Prostate gland (tissue), 2 donors: ENCODE measurements around the gene SLC39A9.

Experiments
- POLR2A ChIP-seq: fragments of 450-650 bp; IDR thresholded peaks from one replicate; pipeline ENCODE4 v1.6.1; 2016; ENCODE audit warnings: antibody characterized with exemption, mild to moderate bottlenecking
- POLR2AphosphoS5 ChIP-seq: sonication (generic); formaldehyde crosslinking; IDR thresholded peaks from one replicate; pipeline ENCODE4 v1.6.1; 2017; ENCODE audit warnings: antibody characterized with exemption
- TF ChIP-seq, protein P1 (sequence below), 4 experiments: fragments of 200-600 bp in 2 of 4; fragments of 450-650 bp in 2 of 4; sonication (generic) in 2 of 4; IDR thresholded peaks; 1 replicate in 3 of 4; 2 replicates in 1 of 4; pipeline ENCODE4 v1.5.1; 2016 to 2019; ENCODE audit warnings: antibody characterized with exemption in 4 of 4, mild to moderate bottlenecking in 2 of 4, moderate library complexity in 2 of 4

DNA sequence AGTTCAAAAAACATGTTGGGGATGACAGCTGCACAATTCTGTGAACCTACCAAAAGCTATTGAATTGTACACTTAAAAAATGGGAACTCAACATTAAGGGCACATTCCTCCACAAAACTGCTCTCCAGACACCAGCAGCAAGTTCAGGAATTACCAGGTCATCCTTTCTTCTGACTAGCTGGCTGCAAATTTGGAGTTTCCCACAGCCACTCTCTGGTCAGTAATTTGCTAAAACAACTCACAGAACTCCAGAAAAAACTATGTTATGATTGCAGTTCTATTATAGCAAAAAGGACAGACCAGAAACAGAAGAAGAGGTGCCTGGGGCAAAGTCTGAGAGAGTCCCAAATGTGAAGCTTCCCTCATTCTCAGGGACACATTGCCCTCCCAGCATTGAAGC, 65.9 kb downstream of the SLC39A9 start:
- TF ChIP-seq, protein P1, sequence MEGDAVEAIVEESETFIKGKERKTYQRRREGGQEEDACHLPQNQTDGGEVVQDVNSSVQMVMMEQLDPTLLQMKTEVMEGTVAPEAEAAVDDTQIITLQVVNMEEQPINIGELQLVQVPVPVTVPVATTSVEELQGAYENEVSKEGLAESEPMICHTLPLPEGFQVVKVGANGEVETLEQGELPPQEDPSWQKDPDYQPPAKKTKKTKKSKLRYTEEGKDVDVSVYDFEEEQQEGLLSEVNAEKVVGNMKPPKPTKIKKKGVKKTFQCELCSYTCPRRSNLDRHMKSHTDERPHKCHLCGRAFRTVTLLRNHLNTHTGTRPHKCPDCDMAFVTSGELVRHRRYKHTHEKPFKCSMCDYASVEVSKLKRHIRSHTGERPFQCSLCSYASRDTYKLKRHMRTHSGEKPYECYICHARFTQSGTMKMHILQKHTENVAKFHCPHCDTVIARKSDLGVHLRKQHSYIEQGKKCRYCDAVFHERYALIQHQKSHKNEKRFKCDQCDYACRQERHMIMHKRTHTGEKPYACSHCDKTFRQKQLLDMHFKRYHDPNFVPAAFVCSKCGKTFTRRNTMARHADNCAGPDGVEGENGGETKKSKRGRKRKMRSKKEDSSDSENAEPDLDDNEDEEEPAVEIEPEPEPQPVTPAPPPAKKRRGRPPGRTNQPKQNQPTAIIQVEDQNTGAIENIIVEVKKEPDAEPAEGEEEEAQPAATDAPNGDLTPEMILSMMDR (IDR thresholded peaks at IDR 0.05) = no peak
- TF ChIP-seq POLR2A (no peak), POLR2AphosphoS5 (no peak)
